NB4 (cell line): ENCODE data around the gene VPS26C.

Experiments used
- DNase-seq: peaks from one replicate; pipeline ENCODE4 v3.0.0; 2010; ENCODE audit warnings: low read depth
- H3K4me3 ChIP-seq: one replicate; pipeline ENCODE4 v1.5.1; 2011; ENCODE audit warnings: mild to moderate bottlenecking, low read depth, low read length, moderate library complexity
- CTCF ChIP-seq: IDR thresholded peaks from one replicate; pipeline ENCODE4 v1.5.1; 2012; ENCODE audit warnings: low read depth, low read length
- MAX ChIP-seq: IDR thresholded peaks from 2 replicates; pipeline ENCODE4 v1.6.1; 2011; ENCODE audit warnings: low read depth, low read length
- MYC ChIP-seq: IDR thresholded peaks from 2 replicates; pipeline ENCODE4 v1.6.1; 2011; ENCODE audit warnings: low read depth, low read length
- POLR2A ChIP-seq: IDR thresholded peaks from 2 replicates; pipeline ENCODE4 v1.6.1; 2011; ENCODE audit warnings: mild to moderate bottlenecking; ENCODE audit not compliant: insufficient read length; ENCODE audit errors: extremely low read depth

VPS26C gene

GRCh38 chr21:37273911-37274690 is 7.0 kb upstream of the VPS26C start:
- no peak overlapping the region for H3K4me3 ChIP-seq
- DNase-seq: no peak
- no peak for TF ChIP-seq CTCF
- TF ChIP-seq MAX: no peak
- TF ChIP-seq MYC: no peak
- TF ChIP-seq POLR2A: no peak

GRCh38 chr21:37273440-37273839 is 6.3 kb upstream of the VPS26C start:
- no peak overlapping the region for H3K4me3 ChIP-seq
- no peak for TF ChIP-seq CTCF
- no peak for TF ChIP-seq MAX
- no peak for DNase-seq

GRCh38 chr21:37272897-37273296 is 5.8 kb upstream of the VPS26C start:
- no peak for DNase-seq
- no peak for TF ChIP-seq CTCF
- no peak for TF ChIP-seq MAX
- TF ChIP-seq POLR2A: no peak
- TF ChIP-seq MYC: no peak
- no peak overlapping the region for H3K4me3 ChIP-seq

- TF ChIP-seq POLR2A (no peak), MAX (no peak)
- H3K4me3 ChIP-seq: no peak overlapping the region
- no peak for DNase-seq
These were observed 3.6 kb upstream of the VPS26C start for GRCh38 chr21:37270576-37271365.

- no peak for DNase-seq
- no peak for TF ChIP-seq POLR2A
- TF ChIP-seq MAX: no peak
- TF ChIP-seq CTCF: no peak
- TF ChIP-seq MYC: no peak
- H3K4me3 ChIP-seq: no peak overlapping the region
These were observed 2.3 kb upstream of the VPS26C start for GRCh38 chr21:37269481-37269880.

GRCh38 chr21:37268186-37268503 is 1.0 kb upstream of the VPS26C start:
- no peak for TF ChIP-seq MAX
- no peak for TF ChIP-seq POLR2A
- TF ChIP-seq MYC: no peak
- no peak for TF ChIP-seq CTCF
- no peak for DNase-seq

More at GRCh38 chr21:37268186-37268503, 1.0 kb upstream of the VPS26C start:
- H3K4me3 ChIP-seq: peak overlapping the region; percentile 76
